ENCODE results near the gene IFT172. TPM values are rescaled to one million over a fixed set of nuclear protein-coding genes. Genes with fewer than 3 reads are reported as not detected.

IFT172 gene
- polyA plus RNA-seq, 2 of the 4 experiments (the other 2 are of a cell fraction) = 14.0 to 21.6 TPM

- H3K9me3 ChIP-seq = no peaks in the 10 kb centered on the region
- H3K4me1 ChIP-seq = peaks cover 17% of the 10 kb centered on the region; the same call in 1 of the 3 replicates
- DNase-seq (ENCODE audit: low read depth in 1 of 2, low spot score in 1 of 2) = no peak
- no peak for TF ChIP-seq E2F6 (IDR thresholded peaks at IDR 0.05; ENCODE audit: borderline replicate concordance, low read depth)
- TF ChIP-seq ESRRA (IDR thresholded peaks at IDR 0.05; ENCODE audit: borderline replicate concordance, low read length) = no peak
- TF ChIP-seq RAD21 (conservative IDR thresholded peaks at IDR 0.05 in 1 of 2, IDR thresholded peaks at IDR 0.05 in 1 of 2) = no peak
- TF ChIP-seq, protein P1, sequence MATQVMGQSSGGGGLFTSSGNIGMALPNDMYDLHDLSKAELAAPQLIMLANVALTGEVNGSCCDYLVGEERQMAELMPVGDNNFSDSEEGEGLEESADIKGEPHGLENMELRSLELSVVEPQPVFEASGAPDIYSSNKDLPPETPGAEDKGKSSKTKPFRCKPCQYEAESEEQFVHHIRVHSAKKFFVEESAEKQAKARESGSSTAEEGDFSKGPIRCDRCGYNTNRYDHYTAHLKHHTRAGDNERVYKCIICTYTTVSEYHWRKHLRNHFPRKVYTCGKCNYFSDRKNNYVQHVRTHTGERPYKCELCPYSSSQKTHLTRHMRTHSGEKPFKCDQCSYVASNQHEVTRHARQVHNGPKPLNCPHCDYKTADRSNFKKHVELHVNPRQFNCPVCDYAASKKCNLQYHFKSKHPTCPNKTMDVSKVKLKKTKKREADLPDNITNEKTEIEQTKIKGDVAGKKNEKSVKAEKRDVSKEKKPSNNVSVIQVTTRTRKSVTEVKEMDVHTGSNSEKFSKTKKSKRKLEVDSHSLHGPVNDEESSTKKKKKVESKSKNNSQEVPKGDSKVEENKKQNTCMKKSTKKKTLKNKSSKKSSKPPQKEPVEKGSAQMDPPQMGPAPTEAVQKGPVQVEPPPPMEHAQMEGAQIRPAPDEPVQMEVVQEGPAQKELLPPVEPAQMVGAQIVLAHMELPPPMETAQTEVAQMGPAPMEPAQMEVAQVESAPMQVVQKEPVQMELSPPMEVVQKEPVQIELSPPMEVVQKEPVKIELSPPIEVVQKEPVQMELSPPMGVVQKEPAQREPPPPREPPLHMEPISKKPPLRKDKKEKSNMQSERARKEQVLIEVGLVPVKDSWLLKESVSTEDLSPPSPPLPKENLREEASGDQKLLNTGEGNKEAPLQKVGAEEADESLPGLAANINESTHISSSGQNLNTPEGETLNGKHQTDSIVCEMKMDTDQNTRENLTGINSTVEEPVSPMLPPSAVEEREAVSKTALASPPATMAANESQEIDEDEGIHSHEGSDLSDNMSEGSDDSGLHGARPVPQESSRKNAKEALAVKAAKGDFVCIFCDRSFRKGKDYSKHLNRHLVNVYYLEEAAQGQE (IDR thresholded peaks at IDR 0.05) = no peak
- no peak for TF ChIP-seq GATA3 (IDR thresholded peaks at IDR 0.05; ENCODE audit: borderline replicate concordance)
- no peak for TF ChIP-seq BHLHE40 (IDR thresholded peaks at IDR 0.05; ENCODE audit: low read depth, low read length)
- TF ChIP-seq RNF2 (IDR thresholded peaks at IDR 0.05; ENCODE audit: borderline replicate concordance, low read depth) = no peak; the same call in 1 of the 2 replicates
- TF ChIP-seq ELK1 (IDR thresholded peaks at IDR 0.05; ENCODE audit: low read depth, low read length) = no peak
- TF ChIP-seq CBX2 (IDR thresholded peaks at IDR 0.05; ENCODE audit: borderline replicate concordance, low read depth) = no peak
- TF ChIP-seq HOXB5 (CRISPR knock-in tag; IDR thresholded peaks at IDR 0.05) = no peak
- TF ChIP-seq NR3C1 (IDR thresholded peaks at IDR 0.05) = no peak
- no peak for FAIRE-seq
- peak overlapping the region; percentile 74 for H3K4me3 ChIP-seq
- POLR2A ChIA-PET = no interaction called here
- H3K4me2 ChIP-seq = peak overlapping the region; percentile 97
- H3K27ac ChIP-seq = peak overlapping the region; percentile 67 to 88
- CTCF ChIA-PET = interaction anchor here (1.4 kb wide), 1 partner anchor 127 kb away, joined by 3 read pairs; no protein-coding TSS in a partner anchor
- ATAC-seq = peak; percentile 1 to 4; a peak in 1 of 6 replicates
- WGBS (ENCODE audit: missing lambda C conversion rate) = 76% methylated on average over 18 of the region's 35 CpGs
These were observed 4.9 kb upstream of the IFT172 start for GRCh38 chr2:27494284-27494943.

GRCh38 chr2:27493948-27494283 lies 4.4 kb upstream of the IFT172 start:
- Histone ChIP-seq H3K27ac (no peak overlapping the region), H3K4me1 (peaks cover 19% of the 10 kb centered on the region; the same call in 2 of the 3 replicates), H3K4me3 (no peak overlapping the region), H3K4me2 (no peak overlapping the region), H3K9me3 (no peaks in the 10 kb centered on the region)
- ChIA-PET POLR2A (no interaction called here), CTCF (interaction anchor here (1.4 kb wide), 1 partner anchor 128 kb away, joined by 3 read pairs; no protein-coding TSS in a partner anchor)
- FAIRE-seq (no peak), ATAC-seq (no peak), DNase-seq (ENCODE audit: low read depth in 1 of 2, low spot score in 1 of 2) (no peak)
- TF ChIP-seq CBX8 (IDR thresholded peaks at IDR 0.05) = no peak
- no peak for TF ChIP-seq TFCP2L1 (CRISPR knock-in tag; IDR thresholded peaks at IDR 0.05)
- no peak for TF ChIP-seq FOSB (CRISPR knock-in tag; IDR thresholded peaks at IDR 0.05)
- no peak for TF ChIP-seq EHMT2 (IDR thresholded peaks at IDR 0.05; ENCODE audit: low read depth)
- no peak for TF ChIP-seq CHD4 (IDR thresholded peaks at IDR 0.05; ENCODE audit: borderline replicate concordance)
- TF ChIP-seq RAD21 (conservative IDR thresholded peaks at IDR 0.05 in 1 of 2, IDR thresholded peaks at IDR 0.05 in 1 of 2) = no peak
- no peak for TF ChIP-seq NPAS2 (CRISPR knock-in tag; IDR thresholded peaks at IDR 0.05; ENCODE audit: borderline replicate concordance)
- TF ChIP-seq POLR2AphosphoS2 (conservative IDR thresholded peaks at IDR 0.05; ENCODE audit: low read length) = no peak
- TF ChIP-seq HOXB5 (CRISPR knock-in tag; IDR thresholded peaks at IDR 0.05) = no peak
- WGBS (ENCODE audit: missing lambda C conversion rate) = 86% methylated on average over 13 of the region's 13 CpGs
